Astrocyte of the hippocampus (primary cell): Measurements from ENCODE around the gene DHTKD1.
"Not testable (repeated sequence)": the region's sequence is repeated elsewhere in the genome, so short reads cannot be mapped to it uniquely, and the experiment has no call there.

ENCODE experiments used
- DNase-seq: peaks from one replicate; pipeline ENCODE4 v3.0.0; 2011; ENCODE audit warnings: low read depth, low spot score

Gene DHTKD1

DNA sequence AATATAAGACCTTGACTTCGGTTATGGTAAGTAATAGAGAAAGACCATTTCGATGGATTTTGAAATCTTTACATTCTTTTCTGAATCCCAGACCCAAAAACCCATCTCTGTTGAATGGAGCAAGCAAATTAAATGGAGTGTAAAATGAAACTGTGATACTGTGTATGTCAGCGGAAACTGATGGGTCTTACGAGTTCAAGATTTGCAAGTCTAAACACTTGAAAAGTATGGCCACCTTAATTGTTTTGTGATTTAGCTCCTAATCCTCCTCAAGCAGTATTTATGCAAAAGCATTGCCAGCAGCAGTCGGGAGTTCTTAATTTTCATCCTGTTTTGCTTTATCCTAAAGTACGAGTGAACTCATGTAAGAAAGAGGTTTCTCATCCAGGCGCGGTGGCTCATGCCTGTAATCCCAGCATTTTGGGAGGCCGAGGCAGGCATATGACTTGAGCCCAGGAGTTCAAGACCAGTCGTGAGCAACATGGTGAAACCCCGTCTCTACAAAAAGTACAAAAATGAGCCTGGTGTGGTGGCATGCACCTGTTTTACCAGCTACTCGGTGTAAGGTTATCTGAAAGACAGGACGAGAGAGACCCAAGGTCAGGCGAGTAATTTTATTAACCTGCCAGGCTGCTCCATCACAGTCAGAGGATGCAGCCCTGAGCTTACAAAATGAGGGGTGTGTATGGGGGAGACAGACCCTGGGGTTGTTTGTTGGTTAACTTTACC lies 5.8 kb upstream of the DHTKD1 start:
- no peak for DNase-seq

DNA sequence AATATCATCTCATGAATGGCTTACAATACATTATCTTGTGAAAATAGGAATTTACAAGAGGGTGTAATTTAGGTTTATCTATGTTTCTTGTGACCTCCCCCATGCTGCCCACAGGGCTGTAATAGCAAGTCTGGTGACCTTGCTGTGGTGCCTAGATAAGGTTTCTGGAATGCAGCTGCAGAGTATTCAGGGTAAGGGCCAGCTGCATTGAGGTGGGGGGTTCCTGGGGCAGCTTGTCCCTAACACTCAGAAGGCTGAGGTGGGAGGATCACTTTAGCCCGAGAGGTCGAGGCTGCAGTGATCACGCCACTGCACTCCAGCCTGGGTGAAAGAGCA lies 5.3 kb upstream of the DHTKD1 start:
- no peak for DNase-seq

DNA sequence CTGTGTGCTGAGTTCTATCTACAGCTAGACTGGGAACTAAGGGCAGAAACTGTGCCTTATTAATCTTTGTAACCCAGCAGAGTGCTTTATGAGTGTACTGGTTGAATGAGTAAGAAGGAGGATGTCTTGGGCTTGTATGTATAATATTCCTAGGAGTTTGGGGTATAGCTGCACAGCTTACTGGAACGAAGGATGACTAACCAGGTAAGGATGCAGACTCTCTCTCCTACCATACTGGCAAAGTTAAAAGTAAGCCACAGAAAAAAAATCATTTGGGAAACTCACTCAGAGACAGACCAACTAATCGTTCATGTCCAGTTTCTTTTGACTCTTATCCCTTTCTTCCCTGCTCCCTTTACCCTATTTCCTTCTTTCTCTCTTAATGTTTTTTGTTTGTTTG lies 1.4 kb upstream of the DHTKD1 start:
- DNase-seq: peak; percentile 72

DNA sequence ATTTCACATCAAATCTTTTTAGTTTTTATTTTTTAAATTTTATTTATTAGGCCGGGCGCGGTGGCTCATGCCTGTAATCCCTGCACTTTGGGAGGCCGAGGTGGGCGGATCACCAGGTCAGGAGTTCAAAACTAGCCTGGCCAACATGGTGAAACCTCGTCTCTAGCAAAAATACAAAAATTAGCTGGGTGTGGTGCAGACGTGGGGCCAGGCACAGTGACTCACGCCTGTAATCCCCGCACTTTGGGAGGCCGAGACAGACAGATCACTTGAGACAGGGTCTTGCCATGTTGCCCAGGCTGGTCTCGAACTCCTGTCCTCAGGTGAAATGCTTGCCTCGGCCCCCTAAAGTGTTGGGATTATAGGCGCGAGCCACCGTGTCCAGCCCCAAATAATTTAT lies 2.7 kb downstream of the DHTKD1 start:
- DNase-seq: not testable (repeated sequence)

DNA sequence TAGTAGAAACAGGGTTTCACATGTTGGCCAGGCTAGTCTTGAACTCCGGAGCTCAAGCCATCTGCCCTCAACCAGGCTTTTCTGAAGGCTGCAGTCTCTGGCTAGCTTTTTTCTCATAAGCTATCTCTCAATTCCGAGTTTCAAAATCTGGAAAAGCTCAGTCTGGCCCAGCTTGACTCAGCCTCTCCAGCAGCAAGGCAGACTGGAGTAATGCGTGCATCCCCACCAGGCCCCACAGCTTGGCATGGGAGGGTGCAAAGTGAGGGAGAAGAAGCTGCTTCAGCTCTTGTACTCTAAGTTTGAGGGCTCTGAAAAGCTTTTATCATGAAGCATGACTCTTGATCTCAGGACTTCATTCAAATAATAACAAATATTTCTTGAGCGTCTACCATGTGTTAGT lies 4.8 kb downstream of the DHTKD1 start:
- DNase-seq: no peak

DNA sequence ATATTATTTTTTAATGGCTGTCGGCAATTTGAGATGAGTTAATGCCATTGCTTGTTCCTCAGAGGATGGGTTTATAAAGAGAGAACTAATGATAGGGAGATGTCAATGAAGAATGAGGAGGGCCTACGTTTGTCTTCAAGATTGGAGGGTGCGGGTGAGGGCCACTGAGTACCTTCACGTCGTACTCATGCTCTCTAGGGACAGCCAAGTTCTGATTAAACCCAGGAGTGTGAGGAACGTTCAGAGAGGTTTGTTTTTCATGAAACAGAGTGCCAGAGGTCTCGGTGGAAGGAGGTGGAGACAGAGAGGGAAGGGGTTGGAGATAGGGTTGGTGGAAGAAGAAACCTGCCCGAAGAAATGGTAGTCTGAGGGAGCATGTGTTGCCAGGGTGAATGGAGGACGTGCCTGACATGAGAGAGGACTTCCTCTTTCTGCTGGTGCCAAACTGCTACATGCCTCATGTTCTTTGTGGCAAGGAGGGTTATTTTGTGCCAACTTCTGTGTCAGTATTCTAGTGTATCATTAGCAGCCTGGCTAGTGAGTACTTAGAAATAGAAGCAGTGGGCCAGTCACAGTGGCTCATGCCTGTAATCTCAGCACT lies 8.9 kb downstream of the DHTKD1 start:
- DNase-seq: no peak

DNA sequence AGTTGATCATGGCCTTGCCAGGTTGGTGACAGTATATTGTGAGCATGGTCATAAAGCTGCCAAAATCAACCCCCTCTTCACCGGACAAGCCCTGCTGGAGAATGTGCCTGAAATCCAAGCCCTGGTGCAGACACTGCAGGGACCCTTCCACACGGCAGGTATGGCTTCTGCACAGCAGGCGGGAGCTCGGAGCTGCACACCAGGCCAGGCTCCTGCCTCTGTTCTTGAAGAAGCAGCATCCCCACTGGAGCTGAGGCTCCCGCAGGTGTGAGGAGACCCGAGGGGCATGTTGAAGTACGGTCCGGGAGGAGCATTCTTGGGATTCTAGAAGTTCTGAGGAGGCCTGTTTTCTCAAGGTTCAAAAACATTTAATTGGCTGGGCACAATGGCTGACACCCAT lies 12.7 kb downstream of the DHTKD1 start:
- no peak for DNase-seq

DNA sequence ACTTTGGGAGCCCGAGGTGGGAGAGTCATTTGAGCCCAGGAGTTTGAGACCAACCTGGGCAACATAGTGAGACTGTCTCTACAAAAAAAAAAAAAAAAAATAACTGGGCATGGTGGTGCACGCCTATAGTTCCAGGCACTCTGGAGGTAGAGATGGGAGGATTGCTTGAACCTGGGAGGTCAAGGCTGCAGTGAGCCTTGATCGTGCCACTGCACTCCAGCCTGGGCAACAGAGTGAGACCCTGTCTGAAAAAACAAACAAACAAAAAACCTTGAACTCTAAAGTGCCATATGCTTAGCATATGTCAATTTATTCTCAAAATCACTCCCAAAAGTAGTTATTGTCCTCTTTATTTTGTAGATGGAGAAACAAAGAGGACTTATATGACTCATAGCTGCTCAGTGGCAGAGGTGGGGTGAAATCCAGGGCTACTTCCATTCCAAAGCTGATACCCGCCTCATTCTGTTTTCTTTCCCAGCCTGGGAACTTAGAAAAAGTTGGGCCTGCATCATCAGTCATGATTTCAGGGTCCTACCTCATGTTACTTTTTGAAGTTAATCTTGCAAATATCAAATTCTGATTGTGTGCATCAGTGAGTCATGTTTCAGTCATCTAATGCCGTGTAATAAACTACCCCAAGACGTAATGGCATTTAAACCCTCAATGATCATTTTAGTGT lies 13.3 kb downstream of the DHTKD1 start:
- peak; percentile 74 for DNase-seq

DNA sequence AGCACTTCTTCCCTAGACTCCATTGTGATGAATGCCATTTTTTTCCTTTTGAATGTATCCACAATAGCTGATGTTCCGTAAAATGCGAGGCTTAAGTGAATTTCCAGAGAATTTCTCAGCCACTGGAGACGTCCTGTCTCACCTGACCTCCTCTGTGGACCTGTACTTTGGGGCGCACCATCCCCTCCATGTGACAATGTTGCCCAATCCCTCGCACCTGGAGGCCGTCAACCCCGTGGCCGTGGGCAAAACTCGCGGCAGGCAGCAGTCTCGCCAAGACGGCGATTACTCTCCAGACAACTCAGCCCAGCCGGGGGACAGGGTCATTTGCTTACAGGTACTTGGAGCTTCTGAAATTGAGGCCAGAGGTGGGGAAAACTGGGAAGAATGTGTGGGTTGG lies 20.2 kb downstream of the DHTKD1 start:
- no peak for DNase-seq

DNA sequence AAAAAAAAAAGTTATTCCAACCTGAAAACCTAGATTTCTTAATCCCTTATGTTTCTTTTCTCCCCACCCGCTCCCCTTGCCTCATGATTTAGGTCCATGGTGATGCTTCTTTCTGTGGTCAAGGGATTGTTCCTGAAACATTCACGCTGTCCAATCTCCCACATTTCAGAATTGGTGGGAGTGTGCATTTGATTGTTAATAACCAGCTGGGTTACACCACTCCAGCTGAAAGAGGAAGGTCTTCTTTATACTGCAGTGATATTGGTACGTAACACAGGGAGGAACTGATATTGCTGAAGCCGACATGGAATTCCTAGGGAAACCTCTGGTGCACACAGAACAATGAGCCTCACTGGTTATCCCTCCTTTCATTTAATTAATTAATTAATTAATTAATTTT lies 22.7 kb downstream of the DHTKD1 start:
- no peak for DNase-seq

DNA sequence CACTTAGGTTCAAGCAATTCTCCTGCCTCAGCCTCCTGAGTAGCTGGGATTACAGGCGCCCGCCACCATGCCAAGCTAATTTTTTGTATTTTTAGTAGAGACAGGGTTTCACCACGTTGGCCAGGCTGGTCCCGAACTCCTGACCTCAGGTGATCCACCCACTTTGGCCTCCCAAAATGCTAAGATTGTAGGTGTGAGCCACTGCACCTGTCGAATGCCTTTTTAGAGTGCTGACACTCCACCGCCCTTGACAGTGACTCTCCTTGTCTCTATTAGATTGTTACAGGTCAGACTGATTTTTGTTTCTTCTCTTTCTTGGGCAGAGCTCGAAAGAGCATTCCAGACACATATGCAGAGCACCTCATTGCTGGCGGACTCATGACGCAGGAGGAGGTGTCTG lies 28.6 kb downstream of the DHTKD1 start:
- not testable (repeated sequence) for DNase-seq

DNA sequence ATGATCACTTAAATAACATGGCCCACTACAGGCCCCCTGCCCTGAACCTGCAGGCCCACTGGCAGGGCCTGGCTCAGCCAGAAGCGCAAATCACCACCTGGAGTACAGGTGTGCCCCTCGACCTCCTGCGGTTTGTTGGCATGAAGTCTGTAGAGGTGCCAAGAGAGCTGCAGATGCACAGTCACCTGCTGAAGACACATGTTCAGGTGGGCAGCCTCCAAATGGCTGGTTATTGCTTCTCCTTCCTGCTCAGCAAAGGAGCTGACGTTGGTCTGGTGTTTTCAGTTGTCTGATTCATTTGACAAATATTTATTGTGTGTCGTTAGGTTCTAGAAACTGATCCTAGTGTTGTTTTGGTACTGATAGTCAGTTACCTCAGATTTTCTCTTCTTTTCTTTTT lies 29.0 kb downstream of the DHTKD1 start:
- peak; percentile 19 for DNase-seq

DNA sequence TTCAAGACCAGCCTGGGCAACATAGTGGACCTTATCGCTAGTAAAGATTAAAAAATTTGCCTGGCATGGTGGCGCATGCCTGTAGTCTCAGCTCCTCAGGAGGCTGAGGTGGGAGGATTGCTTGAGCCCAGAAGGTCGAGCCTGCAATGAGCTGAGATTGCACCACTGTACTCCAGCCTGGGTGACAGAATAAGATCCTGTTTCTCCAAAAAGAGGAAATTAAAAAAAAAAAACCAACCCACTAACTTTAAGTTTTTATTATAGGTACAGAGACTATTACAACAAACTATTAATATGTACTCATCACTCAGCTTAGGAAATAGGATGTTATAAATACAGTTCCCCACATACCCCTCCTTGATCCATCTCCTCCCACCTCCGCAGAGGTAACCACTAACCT lies 30.2 kb downstream of the DHTKD1 start:
- DNase-seq: no peak

DNA sequence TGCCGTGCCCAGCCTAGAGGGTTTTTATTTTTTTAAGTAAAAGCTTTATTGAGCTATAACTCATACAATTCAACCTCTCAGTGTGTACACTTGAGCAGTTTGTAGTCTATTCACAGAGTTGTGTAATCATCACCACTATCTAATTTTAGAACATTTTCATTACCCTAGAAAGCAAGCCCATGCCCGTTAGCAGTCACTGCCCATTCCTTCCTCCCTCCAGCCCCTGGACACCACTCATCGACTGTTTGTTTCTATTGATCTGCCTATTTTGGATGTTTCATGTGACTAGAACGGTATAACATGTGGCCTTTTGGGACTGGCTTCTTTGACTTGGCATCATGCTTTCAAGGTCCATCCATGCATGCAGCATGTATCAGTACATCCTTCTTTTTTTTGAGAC lies 35.0 kb downstream of the DHTKD1 start:
- no peak for DNase-seq

DNA sequence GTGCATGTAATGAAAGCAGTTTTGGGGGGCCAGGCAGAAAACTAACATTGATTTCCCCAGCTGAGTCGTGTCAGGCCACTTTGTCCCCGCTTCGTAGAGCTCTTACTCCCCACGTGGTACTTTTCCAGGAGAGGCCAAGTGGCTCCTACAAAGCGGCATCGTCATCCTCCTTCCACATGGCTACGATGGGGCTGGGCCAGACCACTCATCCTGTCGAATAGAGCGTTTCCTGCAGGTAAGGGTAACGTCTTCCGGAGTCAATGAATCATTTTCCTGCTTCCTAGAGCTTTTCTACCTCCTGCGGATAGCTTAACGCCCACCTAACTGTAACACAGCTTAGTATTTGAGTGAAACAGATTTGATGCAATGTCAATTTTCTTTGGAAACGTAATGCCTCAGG lies 39.0 kb downstream of the DHTKD1 start:
- no peak for DNase-seq

DNA sequence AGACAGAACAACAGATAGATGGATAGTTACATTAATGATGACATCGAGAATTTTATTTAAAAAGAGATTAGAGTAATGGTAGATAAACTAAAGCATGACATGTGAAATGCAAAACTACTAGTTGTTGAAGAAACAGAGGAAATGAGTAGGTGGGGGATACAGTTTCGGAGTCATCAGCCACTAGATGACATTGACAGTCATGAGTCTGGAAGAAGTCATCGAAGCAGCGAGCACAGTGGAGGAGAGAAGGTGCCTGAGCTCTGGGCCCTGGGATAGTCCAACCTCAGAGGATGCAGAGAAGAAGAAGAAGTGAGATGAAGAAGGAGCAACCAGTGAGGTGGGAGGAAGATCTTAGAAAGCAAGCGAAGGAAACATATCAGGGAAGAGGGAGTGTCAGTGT lies 40.5 kb downstream of the DHTKD1 start:
- DNase-seq: no peak

DNA sequence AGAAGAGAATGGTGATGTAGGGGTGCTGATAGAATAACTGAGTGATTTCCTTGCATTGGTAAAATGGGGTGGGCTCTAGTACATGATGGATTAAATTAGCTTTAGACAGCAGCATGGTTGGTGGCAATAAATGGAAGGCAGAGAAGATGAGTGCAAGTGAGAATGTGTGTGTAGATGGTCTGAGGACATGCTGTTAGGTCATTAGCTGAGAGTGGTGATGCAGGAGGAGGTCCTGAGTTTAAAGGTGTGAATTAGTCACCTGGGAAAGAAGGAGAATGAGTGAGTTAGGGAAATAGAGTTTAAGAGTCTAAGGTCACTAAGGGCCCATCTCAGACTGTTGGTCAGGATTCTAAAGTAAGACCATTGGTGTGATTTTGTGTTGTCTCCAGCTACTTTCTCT lies 42.8 kb downstream of the DHTKD1 start:
- DNase-seq: no peak

DNA sequence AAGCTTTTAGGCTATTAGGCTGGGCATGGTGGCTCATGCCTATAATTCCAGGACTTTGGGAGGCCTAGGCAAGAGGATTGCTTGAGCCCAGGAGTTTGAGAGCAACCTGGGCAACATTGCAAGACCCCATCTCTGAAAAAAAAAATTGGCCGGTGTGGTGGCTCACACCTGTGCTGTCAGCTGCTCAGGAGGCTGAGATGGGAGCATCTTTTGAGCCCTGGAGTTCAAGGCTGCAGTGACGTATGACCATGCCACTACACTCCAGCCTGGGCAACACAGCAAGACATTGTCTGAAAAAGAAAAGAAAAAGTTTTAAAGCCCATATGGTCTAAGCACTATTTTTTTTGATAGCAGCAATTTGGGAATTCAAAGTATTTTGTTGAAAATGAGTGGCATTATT lies 44.9 kb downstream of the DHTKD1 start:
- DNase-seq: no peak

DNA sequence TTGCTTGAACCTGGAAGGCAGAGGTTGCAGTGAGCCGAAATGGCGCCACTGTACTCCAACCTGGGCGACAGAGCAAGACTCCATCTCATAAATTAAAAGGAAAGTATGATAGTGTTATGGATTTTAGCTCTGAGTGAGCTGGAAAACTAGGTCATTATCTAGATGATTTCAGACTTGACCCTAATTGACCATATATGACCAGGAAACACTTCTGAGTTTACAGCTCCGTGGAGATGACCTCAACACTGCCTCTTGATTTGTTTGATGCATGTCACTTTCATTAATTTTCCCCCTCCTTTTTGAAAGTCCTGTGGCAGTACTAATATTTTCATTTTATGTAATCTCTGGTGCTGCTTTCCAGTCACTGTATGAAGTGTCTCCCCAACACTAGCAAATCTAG lies 52.9 kb downstream of the DHTKD1 start:
- no peak for DNase-seq

DNA sequence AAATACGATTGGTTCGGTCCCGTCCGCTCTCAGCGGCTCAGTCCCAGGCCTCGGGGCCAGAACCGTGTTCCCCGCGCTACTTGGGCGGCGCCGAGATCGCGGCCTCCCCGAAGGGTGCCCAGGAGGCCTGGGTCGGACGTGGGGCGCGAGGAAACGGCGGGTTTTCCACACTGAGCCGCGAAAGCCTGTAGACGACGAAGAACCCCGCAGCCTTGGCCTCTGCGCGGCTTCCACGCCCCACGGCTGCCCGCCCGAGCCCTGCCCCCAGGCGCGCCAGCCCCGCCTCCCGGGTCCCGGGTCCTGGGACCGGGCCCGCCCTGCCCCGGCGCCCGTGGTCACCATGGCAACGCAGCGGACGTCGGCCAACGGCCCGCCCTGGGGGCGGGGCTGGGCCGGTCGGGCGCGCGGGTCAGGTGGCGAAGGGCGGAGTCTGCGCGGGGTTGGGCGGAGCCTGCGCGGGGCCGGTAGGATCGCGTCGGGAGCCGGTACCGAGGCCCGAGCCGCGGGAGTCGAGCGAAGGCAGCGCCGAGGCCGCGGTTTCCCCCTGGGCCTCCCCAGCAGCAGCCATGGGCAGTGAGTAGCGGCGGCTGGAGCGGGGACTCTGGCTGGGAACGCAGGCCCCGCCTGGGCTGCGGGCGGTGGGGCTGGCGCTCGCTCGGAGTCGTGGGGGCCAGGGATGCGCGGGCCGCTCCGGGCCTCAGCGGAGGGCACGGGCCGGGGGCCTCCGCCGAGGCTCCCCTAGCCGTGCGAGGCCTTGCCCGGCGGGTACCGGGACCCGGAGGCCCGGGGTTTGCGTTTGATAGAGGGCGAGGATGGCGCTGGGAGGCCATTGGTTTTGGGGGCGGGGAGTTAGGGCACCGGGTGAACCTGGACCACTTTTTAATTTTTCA lies 60.7 kb downstream of the DHTKD1 start, which contains the start of gene SEC61A2:
Gene SEC61A2, plus strand, starts transcription at position 456 of the 890 bp plus-strand sequence. Its CDS starts 111 bp downstream, at position 567.
- DNase-seq: peak; percentile 98

DNA sequence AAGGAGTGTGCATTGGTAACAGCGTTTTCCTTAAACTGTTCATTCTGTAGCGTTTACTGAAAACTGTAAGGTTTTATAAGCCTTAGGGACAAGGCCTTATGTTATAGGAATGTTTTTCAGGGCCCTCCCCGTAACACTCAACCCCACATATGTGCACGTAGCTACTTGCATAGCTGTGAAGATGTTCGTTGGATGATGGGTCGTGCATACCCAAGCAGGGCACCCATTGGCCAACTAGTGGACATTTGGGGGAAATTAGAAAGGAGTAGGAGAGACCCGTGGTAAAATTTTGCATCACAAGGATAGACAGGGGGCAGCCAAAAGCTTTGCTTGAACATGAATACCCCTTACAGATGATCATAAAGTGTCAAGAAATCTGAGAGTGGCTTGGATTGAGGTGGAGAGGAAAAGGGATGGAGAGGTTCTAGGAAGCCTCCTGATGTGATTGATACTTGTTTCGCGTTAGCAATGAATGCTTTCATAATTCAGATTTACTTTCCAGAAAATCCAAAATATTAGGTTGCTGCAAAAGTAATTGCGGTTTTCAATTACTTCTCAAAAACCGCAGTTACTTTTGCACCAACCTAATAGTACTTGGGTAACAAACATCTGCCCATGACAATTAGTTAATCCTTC lies 61.6 kb downstream of the DHTKD1 start:
- DNase-seq: peak; percentile 77

DNA sequence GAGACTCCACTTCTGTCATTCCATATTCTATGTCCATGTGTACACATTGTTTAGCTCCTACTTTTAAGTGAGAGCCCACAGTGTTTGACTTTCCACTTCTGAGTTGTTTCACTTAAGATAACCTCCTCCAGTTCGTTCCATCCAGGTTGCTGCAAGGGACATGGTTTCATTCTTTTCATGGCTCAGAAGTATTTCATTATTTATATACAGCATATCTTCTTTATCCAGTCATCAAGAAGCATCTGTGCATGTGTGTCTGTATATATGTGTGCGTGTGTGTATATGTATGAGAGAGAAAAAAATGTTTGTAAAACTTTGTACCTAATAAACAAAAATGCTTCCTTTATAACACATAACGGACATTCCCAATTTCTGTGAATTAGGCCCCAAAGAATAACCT lies 66.9 kb downstream of the DHTKD1 start:
- DNase-seq: no peak
